HFF-Myc (cell line): ENCODE measurements around the gene AKR1E2.

Experiments used
- DNase-seq: peaks from one replicate; pipeline ENCODE4 v3.0.0-alpha.2; 2011; ENCODE audit warnings: low read depth; ENCODE audit errors: extremely low read depth
- H3K4me3 ChIP-seq: replicated peaks from 2 replicates; pipeline ENCODE4 v1.5.1; 2011; ENCODE audit warnings: low read depth, mild to moderate bottlenecking, control low read depth, low read length
- CTCF ChIP-seq: IDR thresholded peaks from 2 replicates; pipeline ENCODE4 v1.5.1; 2012; ENCODE audit warnings: mild to moderate bottlenecking, low read depth, low read length, control low read depth; ENCODE audit errors: missing control alignments

Gene AKR1E2

GRCh38 chr10:4894335-4894734 is 68.3 kb downstream of the AKR1E2 start:
- DNase-seq = no peak
- no peak for TF ChIP-seq CTCF
- H3K4me3 ChIP-seq = no peak overlapping the region
